ENCODE results near the gene GALNT11. TPM values are rescaled to one million over a fixed set of nuclear protein-coding genes. Genes with fewer than 3 reads are reported as not detected.

Gene GALNT11
- total RNA-seq, 1 donor from 2014 or later, result 9.0 TPM

DNA sequence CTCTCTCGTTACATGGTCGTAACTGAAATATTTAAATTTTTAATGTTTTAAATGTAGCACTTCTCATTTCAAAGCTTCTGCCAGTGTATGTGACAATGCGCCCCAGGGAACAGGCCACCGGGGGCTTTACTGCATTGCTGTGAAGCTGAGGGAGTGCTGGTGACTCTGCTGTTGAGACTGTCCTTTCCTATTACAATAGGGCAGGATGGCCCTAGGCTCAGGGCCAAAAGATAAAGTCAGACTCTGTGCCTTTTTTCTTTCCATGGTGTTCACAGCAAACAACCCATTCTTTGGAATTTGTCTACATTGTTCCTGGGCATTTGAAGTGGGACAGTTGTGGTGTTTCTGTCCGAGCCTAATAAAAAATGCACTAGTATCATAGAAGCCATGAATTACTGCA, 107.3 kb downstream of the GALNT11 start:
- intact Hi-C loops (cut with micrococcal nuclease), result no loop called here
- H3K27ac Mint-ChIP-seq, result no peak overlapping the region
- ATAC-seq (ENCODE audit: low read depth) (no peak), DNase-seq (no peak)
- no peaks in the 10 kb centered on the region for H3K4me1 Mint-ChIP-seq
- peaks cover 68% of the 10 kb centered on the region for H3K36me3 Mint-ChIP-seq (ENCODE audit: low read depth)
- no peaks in the 10 kb centered on the region for H3K9me3 Mint-ChIP-seq
- TF ChIP-seq, protein P1, sequence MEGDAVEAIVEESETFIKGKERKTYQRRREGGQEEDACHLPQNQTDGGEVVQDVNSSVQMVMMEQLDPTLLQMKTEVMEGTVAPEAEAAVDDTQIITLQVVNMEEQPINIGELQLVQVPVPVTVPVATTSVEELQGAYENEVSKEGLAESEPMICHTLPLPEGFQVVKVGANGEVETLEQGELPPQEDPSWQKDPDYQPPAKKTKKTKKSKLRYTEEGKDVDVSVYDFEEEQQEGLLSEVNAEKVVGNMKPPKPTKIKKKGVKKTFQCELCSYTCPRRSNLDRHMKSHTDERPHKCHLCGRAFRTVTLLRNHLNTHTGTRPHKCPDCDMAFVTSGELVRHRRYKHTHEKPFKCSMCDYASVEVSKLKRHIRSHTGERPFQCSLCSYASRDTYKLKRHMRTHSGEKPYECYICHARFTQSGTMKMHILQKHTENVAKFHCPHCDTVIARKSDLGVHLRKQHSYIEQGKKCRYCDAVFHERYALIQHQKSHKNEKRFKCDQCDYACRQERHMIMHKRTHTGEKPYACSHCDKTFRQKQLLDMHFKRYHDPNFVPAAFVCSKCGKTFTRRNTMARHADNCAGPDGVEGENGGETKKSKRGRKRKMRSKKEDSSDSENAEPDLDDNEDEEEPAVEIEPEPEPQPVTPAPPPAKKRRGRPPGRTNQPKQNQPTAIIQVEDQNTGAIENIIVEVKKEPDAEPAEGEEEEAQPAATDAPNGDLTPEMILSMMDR (IDR thresholded peaks at IDR 0.05), result no peak
- CTCF ChIA-PET, result no interaction called here
- no peak overlapping the region for H3K4me3 Mint-ChIP-seq
- H3K27me3 Mint-ChIP-seq, result no peaks in the 10 kb centered on the region
- POLR2A ChIA-PET, result no interaction called here

DNA sequence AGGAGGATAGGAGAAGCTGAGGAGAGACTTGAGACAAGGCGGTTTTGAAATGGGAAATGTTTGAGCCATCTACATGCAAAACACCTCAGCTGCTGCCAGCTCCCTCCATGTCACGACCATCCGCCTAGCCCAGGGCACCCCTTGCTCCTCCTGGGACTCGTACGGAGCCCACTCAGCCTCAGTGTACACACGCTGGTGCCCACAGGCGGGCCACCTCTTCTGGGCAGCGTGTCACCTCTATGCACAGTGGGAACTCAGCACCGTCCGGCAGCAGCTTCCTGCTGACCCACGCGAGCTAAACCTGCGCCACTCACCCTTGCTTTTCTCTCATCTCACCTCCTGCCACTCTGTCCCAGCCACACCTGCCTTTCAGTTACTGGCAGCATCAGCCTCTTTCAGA, 108.3 kb downstream of the GALNT11 start:
- ChIA-PET CTCF (no interaction called here), POLR2A (interaction anchor here (0.6 kb wide), 1 partner anchor 54 kb away, joined by 3 read pairs; no protein-coding TSS in a partner anchor)
- TF ChIP-seq, protein P1 (IDR thresholded peaks at IDR 0.05), result no peak
- intact Hi-C loops (cut with micrococcal nuclease), result no loop called here
- Mint-ChIP-seq H3K9me3 (no peaks in the 10 kb centered on the region), H3K4me1 (no peaks in the 10 kb centered on the region), H3K4me3 (no peak overlapping the region), H3K36me3 (ENCODE audit: low read depth) (peaks cover 68% of the 10 kb centered on the region), H3K27me3 (no peaks in the 10 kb centered on the region), H3K27ac (no peak overlapping the region)
- ATAC-seq (ENCODE audit: low read depth), result no peak
- no peak for DNase-seq

DNA sequence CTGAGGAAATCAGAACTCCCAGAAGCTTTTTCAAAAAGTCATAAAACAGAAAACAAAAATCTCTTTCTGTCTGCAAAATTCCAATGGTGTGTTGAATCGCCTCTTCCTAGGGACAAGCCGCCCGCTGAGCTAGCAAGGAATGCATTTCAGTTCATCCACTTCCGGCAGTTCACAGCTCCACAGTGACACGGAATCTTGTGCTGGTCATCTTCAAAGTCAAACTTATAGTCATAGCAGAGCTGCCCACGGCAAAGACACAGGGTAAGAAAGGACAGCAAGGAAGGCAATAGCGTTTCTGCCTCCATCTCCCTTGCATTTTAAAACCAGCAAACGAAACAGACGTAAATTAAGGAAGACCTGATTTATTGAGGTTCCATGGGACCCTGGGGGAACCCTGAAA, 111.2 kb downstream of the GALNT11 start:
- Mint-ChIP-seq H3K4me3 (no peak overlapping the region), H3K4me1 (no peaks in the 10 kb centered on the region)
- POLR2A ChIA-PET, result no interaction called here

DNA sequence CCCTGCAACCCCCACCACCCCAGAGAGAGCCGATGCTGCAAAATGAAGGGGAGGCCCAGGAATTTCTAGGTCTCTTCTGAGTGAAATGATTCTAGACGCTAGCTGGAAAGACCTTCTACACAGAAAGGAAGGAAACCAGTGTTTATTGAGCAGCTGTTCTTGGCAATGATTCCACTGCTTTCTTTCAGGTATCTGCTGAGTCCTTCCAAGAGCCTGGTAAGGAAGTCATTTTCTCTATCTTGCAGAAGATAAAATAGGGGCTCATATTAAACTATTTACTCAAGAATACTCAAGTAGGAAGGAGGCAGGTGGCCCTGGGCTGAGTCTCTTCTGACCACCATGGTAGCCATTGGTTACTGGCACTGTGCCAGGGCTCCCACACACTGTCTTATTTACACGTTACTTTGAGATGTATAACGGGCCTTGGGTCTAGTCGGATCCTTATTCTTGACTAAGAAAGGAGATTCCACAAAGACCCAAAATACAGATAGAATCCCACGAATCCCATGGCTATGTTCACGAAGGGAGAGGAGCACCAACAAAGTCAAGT, 112.1 kb downstream of the GALNT11 start:
- H3K27ac Mint-ChIP-seq, result peak overlapping the region; percentile 35
- peaks cover 73% of the 10 kb centered on the region for H3K36me3 Mint-ChIP-seq (ENCODE audit: low read depth)
- ATAC-seq (ENCODE audit: low read depth) (no peak), DNase-seq (no peak)
- ChIA-PET POLR2A (no interaction called here), CTCF (no interaction called here)
- H3K4me3 Mint-ChIP-seq, result no peak overlapping the region
- H3K4me1 Mint-ChIP-seq, result no peaks in the 10 kb centered on the region
- TF ChIP-seq, protein P1 (IDR thresholded peaks at IDR 0.05), result no peak
- H3K9me3 Mint-ChIP-seq, result no peaks in the 10 kb centered on the region
- H3K27me3 Mint-ChIP-seq, result no peaks in the 10 kb centered on the region
- intact Hi-C loops (cut with micrococcal nuclease), result no loop called here

More for the DNA sequence above, 111.2 kb downstream of the GALNT11 start:
- Mint-ChIP-seq H3K9me3 (no peaks in the 10 kb centered on the region), H3K36me3 (ENCODE audit: low read depth) (peaks cover 73% of the 10 kb centered on the region), H3K27ac (no peak overlapping the region), H3K27me3 (no peaks in the 10 kb centered on the region)
- DNase-seq (no peak), ATAC-seq (ENCODE audit: low read depth) (no peak)
- CTCF ChIA-PET, result no interaction called here
- intact Hi-C loops (cut with micrococcal nuclease), result no loop called here
- TF ChIP-seq, protein P1 (IDR thresholded peaks at IDR 0.05), result no peak

DNA sequence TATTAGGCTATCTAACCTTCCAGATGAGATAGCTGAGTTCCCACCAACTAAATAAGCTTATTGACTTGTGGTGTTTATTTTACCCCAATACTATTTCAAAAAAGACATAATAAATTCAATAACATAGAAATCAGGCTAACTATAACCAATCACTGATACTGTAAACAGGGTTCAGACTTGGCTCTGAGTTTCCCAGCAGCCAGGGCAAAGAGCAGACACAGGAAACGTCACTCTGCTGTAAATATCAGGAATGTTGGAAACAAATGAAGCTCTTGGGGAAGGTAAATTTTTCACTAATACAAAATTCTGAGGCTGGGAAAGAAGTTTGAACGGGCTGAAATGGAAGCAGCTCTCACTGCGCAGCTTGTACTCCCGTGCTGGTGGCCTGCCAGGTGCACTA, 114.6 kb downstream of the GALNT11 start:
- Mint-ChIP-seq H3K36me3 (ENCODE audit: low read depth) (peaks cover 84% of the 10 kb centered on the region), H3K27me3 (no peaks in the 10 kb centered on the region), H3K9me3 (no peaks in the 10 kb centered on the region), H3K4me3 (no peak overlapping the region), H3K27ac (no peak overlapping the region), H3K4me1 (peaks cover under 1% of the 10 kb centered on the region)
- intact Hi-C loops (cut with micrococcal nuclease), result no loop called here
- POLR2A ChIA-PET, result no interaction called here
- ATAC-seq (ENCODE audit: low read depth) (no peak), DNase-seq (no peak)
- CTCF ChIA-PET, result interaction anchor here (0.7 kb wide), 1 partner anchor 9 kb away, joined by 3 read pairs; no protein-coding TSS in a partner anchor
- TF ChIP-seq, protein P1 (IDR thresholded peaks at IDR 0.05), result no peak
